ENCODE data around the gene PAMR1. TPM values are rescaled to one million over a fixed set of nuclear protein-coding genes. Genes with fewer than 3 reads are reported as not detected.

PAMR1 gene
- total RNA-seq, 1 experiment from 2014 or later = not detected

- DNase-seq (ENCODE audit: low read depth) = peak; percentile 45
- in situ Hi-C loops (cut with HindIII; ENCODE audit: low pct_unique_long_range_greater_than_20kb, low sequenced_read_pairs) = no loop called here
These were observed 133.3 kb downstream of the PAMR1 start for GRCh38 chr11:35391922-35392688.

- in situ Hi-C loops (cut with HindIII; ENCODE audit: low pct_unique_long_range_greater_than_20kb, low sequenced_read_pairs) = no loop called here
- peak; percentile 55 for DNase-seq (ENCODE audit: low read depth)
These were observed 134.4 kb downstream of the PAMR1 start for GRCh38 chr11:35390737-35391682.

GRCh38 chr11:35389897-35390465 is 135.4 kb downstream of the PAMR1 start:
- in situ Hi-C loops (cut with HindIII; ENCODE audit: low pct_unique_long_range_greater_than_20kb, low sequenced_read_pairs) = no loop called here
- DNase-seq (ENCODE audit: low read depth) = no peak

- no peak for DNase-seq (ENCODE audit: low read depth)
- in situ Hi-C loops (cut with HindIII; ENCODE audit: low pct_unique_long_range_greater_than_20kb, low sequenced_read_pairs) = no loop called here
These were observed 136.3 kb downstream of the PAMR1 start for GRCh38 chr11:35389112-35389511.

- no peak for DNase-seq (ENCODE audit: low read depth)
- in situ Hi-C loops (cut with HindIII; ENCODE audit: low pct_unique_long_range_greater_than_20kb, low sequenced_read_pairs) = no loop called here
These were observed 137.4 kb downstream of the PAMR1 start for GRCh38 chr11:35388061-35388460.

GRCh38 chr11:35387111-35387982 is 138.1 kb downstream of the PAMR1 start:
- in situ Hi-C loops (cut with HindIII; ENCODE audit: low pct_unique_long_range_greater_than_20kb, low sequenced_read_pairs) = no loop called here
- no peak for DNase-seq (ENCODE audit: low read depth)

- in situ Hi-C loops (cut with HindIII; ENCODE audit: low pct_unique_long_range_greater_than_20kb, low sequenced_read_pairs) = no loop called here
These were observed 141.5 kb downstream of the PAMR1 start for GRCh38 chr11:35383953-35384352.

More at GRCh38 chr11:35383953-35384352, 141.5 kb downstream of the PAMR1 start:
- DNase-seq (ENCODE audit: low read depth) = no peak

Other genes with a start within 250 kb of the PAMR1 start
- not detected in 2 replicates for gene SLC1A2, start 106.1 kb downstream of the PAMR1 start, total RNA-seq (2014; rRNA removed; shearing (Covaris generic); ENCODE audit: low replicate concordance)
- gene FJX1, start 92.8 kb upstream of the PAMR1 start, total RNA-seq (2014; rRNA removed; shearing (Covaris generic); ENCODE audit: low replicate concordance) = 25.7 and 36.8 TPM in 2 replicates
- 3.6 and 3.8 TPM in 2 replicates for gene TRIM44, start 137.2 kb upstream of the PAMR1 start, total RNA-seq (2014; rRNA removed; shearing (Covaris generic); ENCODE audit: low replicate concordance)

Data from Caki2 (cell line).